Measurements from ENCODE around the gene GPC3.
"Not testable (repeated sequence)": the region's sequence is repeated elsewhere in the genome, so short reads cannot be mapped to it uniquely, and the experiment has no call there.

- TF ChIP-seq ZNF302 (CRISPR knock-in tag; IDR thresholded peaks at IDR 0.05); CEBPB (IDR thresholded peaks at IDR 0.05); MYC (IDR thresholded peaks at IDR 0.05; ENCODE audit: borderline replicate concordance, low read length); CTCF (IDR thresholded peaks at IDR 0.05); MAX (IDR thresholded peaks at IDR 0.05); ZFP36 (IDR thresholded peaks at IDR 0.05; ENCODE audit: borderline replicate concordance, partially characterized antibody); POLR2A (IDR thresholded peaks at IDR 0.05; ENCODE audit: low read length); USF2 (IDR thresholded peaks at IDR 0.05); SMC3 (IDR thresholded peaks at IDR 0.05); TFCP2L1 (CRISPR knock-in tag; IDR thresholded peaks at IDR 0.05); KDM1A (IDR thresholded peaks at IDR 0.05; ENCODE audit: low read depth); ESRRA (IDR thresholded peaks at IDR 0.05; ENCODE audit: borderline replicate concordance, low read length); EP300 (IDR thresholded peaks at IDR 0.05); PBX3 (IDR thresholded peaks at IDR 0.05): not testable (repeated sequence)
These were observed 458.6 kb downstream of the GPC3 start for GRCh38 chrX:133526773-133527172.
